ENCODE data around the gene EIF4G3.
A peak's percentile ranks its signal among the peaks of the same experiment; 100 is the strongest.
"Not testable (repeated sequence)": the region's sequence is repeated elsewhere in the genome, so short reads cannot be mapped to it uniquely, and the experiment has no call there.

Gene EIF4G3

DNA sequence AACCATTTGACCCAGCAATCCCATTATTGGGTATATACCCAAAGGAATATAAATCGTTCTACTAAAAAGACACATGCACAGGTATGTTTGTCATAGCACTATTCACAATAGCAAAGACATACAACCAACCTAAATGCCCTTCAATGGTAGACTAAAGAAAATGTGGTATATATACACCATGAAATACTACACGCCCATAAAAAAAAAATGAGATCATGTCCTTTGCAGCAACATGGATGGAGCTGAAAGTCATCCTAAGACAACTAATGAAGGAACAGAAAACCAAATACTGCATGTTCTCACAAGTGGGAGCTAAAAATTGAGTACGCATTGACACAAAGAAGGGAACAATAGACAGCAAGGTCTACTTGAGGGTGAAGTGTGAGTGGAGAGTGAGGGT lies 72.0 kb downstream of the EIF4G3 start:
- no peak for DNase-seq

DNA sequence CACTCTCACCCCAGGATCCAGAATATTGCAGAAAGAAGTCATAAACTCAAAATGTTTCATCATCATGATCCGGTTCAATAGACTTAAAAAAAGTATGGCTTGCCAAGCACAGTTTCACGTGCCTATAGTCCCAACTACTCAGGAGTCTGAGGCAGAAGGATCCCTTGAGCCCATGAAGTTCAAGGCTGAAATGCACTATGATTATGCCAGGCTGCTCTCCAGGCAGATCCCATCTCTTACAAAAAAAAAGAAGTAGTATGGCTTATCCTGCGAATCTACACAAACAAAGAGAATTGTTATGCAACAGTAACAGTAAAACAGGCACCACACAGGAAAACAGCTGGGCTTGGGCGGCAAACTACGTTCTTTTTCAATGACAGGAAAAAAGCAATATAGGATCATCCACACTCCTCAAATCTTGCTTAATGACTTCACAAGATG lies 76.2 kb downstream of the EIF4G3 start:
- no peak for DNase-seq

DNA sequence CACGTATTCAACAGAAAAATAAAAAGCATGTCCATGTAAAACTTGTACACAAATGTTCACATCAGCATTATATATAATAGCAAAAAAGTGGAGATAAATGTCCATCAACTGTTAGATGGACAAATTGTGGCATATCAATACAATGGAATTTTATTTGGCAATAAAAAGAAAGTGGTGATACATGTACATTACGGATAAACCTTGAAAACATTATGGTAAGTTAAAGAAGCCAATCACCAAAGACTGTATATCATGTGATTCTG lies 76.9 kb downstream of the EIF4G3 start:
- no peak for DNase-seq

DNA sequence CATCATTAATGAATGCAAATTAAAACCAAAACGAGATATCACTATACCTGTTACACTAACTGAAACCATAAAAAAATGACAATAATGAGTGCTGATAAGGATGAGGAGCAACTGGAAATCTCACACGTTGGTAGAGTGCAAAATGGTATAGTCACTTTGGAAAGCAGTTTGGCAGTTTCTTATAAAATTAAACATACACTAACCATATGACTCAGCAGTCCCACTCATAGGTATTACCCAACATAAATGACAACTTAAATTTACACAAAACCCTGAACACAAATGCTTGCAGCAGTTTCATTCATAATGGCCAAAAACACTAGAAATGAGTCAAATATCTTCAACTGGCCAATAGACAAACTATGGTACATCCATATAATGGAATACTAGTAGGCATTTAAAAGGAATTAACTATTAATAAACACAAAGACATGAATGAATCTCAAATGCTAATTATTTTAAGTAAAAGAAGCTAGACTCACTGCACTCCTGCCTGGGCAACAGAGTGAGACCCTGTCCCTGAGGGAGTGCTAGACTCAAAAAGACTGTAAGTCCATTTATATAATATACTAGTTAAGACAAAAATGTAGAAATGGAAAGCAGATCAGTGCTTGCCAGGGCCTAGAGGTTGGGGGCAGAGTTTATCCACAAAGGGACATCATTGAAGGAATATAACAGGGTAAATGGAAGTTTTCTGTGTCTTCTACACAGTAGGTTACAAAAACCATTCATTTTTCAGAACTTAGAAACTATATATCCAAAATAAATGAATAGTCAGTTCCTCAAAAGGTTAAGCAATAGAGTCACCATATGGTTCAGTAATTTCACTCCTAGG lies 77.4 kb downstream of the EIF4G3 start:
- DNase-seq: no peak

DNA sequence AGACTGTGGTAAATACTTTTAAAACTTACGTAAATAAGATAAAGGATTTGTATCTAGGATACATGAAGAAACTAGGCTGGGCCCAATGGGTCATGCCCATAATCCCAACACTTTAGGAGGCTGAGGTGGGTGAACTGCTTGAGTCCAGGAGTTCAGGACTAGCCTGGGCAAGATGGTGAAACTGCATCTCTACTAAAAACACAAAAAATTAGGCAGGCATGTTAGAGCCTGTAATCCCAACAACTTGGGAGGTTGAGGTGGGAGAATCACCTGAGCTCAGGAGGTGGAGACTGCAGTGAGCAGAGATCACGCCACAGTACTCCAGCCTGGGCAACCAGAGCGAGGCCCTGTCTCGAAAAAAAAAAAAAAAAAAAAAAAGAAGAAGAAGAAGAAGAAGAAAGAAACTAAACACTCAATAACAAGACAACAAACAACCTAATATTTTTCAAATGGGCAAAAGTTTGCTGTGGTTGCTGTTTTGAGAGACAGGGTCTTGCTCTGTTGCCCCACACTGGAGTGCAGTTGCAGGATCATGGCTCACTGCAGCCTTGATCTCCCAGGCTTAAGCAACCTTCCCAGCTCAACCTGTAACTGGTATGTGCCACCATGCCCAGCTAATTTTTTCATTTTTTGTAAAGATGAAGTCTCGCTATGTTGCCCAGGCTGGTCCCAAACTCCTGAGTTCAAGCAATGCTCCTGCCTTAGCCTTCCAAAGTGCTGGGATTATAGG lies 78.3 kb downstream of the EIF4G3 start:
- no peak for DNase-seq

DNA sequence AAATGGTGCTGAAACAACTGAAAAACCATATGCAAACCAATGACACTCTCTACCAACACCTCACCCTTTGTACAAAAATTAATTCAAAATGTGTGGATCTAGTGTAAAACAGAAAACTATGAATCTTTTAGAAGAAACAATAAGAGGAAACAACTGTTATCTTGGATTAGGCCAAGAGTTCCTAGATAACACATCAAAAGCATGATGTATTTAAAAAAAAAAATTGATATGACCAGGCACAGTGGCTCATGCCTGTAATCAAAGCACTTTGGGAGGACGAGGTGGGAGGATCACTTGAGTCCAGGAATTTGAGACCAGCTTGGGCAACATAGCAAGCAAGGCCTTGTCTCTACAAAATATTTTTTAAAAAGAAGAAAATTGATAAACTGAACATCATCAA lies 79.0 kb downstream of the EIF4G3 start:
- DNase-seq: no peak

DNA sequence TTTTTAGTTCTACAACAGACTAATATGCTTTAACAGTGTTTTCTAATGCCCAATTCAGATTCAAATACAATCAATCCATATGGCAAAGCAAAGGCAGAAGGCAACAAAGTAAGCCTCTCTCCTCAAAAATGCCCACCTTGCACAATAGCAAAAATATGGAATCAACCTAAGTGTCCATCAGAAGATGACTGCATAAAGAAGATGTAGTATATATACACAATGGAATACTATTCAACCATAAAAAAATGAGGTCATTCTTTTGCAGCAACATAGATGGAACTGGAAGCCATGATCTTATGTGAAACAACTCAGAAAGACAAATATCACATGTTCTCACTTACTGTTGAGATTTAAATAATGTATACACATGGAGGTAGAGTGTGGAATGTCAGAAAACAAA lies 80.7 kb downstream of the EIF4G3 start:
- no peak for DNase-seq

DNA sequence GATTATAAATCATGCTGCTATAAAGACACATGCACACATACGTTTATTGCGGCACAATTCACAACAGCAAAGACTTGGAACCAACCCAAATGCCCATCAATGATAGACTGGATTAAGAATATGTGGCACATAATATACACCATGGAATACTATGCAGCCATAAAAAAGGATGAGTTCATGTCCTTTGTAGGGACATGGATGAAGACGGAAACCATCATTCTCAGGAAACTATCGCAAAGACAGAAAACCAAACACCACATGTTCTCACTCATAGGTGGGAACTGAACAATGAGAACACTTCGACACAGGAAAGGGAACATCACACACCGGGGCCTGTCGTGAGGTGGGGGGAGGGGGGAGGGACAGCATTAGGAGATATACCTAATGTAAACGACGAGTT lies 82.4 kb downstream of the EIF4G3 start:
- not testable (repeated sequence) for DNase-seq

DNA sequence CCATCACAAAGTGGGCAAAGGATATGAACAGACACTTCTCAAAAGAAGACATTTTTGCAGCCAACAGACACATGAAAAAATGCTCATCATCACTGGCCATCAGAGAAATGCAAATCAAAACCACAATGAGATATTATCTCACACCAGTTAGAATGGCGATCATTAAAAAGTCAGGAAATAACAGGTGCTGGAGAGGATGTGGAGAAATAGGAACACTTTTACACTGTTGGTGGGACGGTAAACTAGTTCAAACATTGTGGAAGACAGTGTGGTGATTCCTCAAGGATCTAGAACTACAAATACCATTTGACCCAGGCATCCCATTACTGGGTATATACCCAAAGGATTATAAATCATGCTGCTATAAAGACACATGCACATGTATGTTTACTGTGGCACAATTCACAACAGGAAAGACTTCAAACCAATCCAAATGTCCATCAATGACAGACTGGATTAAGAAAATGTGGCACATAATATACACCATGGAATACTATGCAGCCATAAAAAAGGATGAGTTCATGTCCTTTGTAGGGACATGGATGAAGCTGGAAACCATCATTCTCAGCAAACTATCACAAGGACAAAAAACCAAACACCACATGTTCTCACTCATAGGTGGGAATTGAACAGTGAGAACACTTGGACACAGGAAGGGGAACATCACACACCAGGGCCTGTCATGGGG lies 83.3 kb downstream of the EIF4G3 start:
- not testable (repeated sequence) for DNase-seq

DNA sequence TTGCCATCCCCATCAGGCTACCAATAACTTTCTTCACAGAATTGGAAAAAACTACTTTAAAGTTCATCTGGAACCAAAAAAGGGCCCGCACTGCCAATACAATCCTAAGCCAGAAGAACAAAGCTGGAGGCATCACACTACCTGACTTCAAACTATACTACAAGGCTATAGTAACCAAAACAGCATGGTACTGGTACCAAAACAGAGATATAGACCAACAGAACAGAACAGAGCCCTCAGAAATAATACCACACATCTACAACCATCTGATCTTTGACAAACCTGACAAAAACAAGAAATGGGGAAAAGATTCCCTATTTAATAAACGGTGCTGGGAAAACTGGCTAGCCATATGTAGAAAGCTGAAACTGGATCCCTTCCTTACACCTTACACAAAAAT lies 84.2 kb downstream of the EIF4G3 start:
- DNase-seq: not testable (repeated sequence)

DNA sequence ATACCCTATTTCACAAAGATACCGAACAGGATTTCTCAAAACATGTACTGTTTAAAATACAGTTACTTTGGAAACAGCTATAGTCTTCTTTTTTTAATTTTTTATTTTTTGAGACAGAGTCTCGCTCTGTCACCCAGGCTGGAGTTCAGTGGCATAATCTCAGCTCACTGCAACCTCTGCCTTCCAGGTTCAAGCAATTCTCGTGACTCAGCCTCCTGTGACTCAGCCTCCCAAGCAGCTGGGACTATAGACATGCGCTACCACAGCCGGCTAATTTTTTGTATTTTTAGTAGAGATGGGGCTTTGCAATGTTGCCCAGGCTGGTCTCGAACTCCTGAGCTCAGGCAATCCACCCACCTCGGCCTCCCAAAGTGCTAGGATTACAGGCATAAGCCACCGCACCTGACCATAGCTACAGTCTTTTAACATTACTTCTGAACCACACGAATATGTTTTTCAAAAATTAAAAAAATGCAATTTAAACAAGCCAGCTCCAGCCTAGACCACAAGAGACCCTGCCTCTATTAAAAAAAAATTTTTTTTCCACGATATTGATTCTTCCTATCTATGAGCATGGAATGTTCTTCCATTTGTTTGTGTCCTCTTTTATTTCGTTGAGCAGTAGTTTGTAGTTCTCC lies 85.5 kb downstream of the EIF4G3 start:
- peak; percentile 53 for DNase-seq

DNA sequence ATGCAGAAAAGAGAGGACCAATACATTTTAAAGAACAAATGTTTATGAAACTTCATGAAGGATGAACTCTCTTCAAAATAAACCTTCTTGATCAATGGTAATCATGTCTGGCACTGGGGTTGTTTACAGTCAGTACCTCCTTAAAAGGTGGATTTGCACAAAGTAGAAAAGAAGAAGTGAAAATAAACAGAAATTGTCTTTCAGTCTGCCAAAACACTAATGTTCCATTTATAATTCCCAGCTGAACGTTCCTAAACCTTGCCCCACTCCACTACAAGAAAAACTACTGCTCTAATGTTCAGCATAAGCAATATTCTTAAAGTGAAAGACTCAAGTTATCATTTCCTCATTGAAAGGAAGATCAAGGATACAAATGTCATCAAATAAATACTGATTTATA lies 86.2 kb downstream of the EIF4G3 start:
- no peak for DNase-seq

DNA sequence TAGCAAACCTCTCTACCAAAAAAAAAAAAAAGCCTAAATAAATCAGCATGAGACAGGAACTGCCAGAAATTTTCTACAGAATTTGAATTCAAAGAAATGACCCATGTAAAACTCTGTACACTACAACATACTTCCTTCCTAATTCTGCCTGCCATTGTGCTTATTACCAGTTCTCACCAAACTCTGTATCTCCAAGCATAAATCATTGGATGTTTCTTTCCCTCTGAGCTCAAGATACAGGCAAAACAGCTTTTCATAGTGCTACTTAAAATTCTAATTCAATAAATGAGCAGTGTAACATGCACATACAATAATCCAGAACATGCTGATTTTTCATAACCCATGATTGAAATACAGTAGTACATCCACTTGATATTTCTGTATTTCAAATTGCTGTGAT lies 87.0 kb downstream of the EIF4G3 start:
- DNase-seq: no peak

DNA sequence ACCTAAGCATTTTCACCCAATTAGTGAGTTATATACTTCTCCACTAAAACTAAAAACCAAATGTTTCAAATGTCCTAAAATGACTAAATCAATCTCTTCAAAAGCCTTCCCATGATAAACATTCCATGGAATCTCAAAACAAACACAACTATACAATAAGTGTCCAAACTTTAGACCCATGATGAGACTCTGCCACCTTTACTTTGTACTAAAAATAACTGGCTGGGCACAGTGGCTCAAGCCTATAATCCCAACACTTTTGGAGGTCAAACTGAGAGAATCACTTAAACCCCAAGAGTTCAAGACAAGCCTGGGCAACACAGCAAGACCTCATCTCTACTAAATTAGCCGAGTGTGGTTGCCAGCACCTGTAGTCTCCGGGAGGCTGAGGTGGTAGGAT lies 87.4 kb downstream of the EIF4G3 start:
- DNase-seq: no peak

DNA sequence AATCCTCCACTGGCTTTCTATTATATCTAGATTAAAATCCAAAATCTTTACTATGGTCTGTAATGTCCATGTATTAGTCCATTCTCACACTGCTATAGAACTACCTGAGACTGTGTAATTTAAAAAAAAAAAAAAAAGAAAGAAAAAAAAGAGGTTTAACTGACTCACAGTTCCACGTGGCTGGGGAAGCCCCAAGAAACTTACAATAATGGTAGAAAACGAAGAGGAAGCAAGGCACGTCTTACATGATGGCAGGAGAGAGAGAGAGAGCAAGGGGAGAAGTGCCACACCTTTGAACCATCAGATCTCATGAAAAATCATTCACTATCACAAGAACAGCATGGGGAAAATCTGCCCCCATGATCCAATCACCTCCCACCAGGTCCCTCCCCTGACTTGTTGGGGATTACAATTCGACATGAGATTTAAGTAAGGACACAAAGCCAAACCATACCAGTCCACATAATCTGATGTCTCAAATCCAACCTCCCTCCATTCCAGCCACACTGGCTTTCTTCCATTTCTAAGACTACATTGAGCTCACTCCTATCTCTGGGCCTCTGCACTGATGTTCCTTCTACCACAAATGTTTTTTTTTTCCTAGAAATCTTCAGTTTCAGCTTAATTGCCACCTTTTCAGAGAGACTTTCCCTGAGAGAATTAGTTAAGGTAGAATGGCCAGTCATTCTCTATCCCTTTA lies 92.4 kb downstream of the EIF4G3 start:
- DNase-seq: no peak

DNA sequence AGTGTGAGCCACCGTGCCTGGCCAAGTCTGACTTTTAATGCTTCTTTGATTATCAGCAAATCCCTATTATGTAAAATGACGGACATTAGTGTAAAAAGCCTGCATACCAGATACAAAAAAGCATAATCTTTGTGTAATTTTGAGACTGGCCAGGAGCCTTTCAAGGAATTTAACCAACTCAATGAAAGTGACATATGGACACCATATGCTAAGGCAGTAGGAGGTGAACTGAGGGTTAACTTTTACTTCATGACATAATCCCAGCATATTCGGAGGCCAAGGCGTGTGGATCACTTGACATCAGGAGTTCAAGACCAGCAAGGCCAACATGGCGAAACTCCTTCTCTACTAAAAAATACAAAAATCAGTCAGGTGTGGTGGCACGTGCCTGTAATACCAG lies 94.6 kb downstream of the EIF4G3 start:
- no peak for DNase-seq

DNA sequence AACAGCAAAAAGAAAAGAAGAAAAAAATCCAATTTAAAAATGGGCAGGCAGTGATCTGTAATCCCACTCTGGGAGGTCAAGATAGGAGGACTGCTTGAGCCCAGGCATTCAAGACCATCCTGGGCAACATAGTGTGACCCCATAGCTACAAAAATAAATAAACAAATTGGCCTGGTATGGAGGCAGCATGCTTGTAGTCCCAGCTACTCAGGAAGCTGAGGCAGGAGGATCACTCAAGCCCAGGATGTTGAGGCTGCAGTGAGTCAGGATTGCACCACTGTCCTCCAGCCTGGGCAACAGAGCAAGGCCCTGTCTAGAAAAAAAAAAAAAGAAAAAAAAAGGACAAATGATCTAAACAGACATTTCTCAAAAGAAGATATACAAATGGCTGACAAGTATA lies 99.6 kb downstream of the EIF4G3 start:
- DNase-seq: peak; percentile 14

DNA sequence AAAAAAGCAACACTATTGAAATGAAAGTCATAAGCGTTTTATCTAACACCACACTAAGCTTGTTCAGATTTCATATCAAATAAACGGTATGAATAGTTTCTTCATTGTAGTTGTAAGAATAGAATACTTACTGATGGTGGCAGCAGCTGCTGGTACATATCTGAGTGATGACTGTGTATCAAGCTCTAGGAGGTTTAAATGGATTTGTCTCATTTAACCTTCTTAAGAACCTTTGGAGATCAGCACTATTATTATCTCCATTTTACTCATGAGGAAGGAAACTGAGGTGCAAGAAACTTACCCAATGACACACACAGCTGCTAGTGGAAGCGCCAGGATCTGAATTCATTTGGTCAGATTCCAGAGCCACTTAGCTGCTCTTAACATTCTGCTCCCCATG lies 104.0 kb downstream of the EIF4G3 start:
- DNase-seq: no peak

DNA sequence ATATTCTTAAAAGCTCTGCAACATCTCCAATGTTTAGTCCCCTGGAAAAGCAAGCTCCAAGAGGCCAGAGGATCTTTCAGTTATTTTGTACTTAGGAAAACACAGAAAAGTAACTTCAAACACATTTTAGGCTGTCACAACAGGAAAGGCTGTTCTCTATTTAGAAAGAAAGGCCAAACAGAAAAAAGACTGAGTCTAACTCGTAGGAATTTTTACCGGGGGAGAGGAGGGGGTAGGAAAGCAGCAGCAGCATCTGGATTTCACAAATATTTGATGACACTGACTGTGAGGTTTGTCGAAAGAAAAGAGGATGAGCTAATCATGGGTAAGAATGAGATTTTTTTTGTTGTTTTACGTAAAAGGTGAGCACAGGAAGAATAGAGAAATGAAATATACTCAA lies 107.1 kb downstream of the EIF4G3 start:
- no peak for DNase-seq

DNA sequence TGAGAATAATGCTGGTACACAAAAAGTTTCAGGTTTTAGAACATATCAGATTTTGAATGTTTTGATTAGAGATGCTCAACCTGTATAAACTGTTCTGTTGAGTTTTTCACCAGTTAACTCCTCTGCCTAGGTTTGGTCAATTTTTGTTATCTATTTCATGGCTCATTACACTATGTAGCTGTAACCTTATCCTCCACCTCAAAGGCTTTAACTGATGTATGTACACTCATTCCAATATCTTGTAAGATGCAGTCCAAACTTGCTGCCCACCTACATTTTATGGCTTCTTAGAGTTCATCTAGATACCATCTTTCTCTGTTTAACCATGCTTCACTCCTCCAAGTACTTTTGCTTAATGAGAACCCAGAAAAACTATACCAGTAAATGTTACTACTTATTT lies 107.8 kb downstream of the EIF4G3 start:
- DNase-seq: no peak

DNA sequence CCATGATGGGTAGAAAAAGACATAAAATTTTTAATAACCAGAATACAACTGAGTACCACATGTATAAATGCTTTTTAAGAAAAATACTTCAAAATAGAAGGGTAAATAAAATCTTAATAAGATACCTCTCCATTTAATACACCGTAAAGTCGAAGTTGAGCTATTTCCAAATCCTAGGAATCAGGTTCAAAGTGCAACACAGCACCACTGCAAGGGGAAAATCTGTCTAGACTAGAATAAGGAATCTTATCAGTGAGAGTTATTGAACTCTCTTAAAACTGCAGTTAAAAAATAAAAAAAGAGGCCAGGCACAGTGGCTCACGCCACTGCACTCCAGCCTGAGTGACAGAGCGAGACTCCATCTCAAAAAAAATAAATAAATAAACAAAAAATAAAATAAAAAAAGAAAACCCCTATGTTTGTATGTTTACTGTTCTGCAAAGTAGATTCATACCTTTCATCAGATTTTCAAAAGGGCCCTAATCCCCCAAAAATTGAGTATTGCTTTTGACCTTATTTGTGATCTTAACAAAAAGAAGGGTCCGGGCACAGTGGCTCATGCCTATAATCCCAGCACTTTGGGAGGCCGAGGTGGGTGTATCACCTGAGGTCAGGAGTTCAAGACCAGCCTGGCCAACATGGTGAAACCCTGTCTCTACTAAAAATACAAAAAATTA lies 109.0 kb downstream of the EIF4G3 start:
- no peak for DNase-seq

DNA sequence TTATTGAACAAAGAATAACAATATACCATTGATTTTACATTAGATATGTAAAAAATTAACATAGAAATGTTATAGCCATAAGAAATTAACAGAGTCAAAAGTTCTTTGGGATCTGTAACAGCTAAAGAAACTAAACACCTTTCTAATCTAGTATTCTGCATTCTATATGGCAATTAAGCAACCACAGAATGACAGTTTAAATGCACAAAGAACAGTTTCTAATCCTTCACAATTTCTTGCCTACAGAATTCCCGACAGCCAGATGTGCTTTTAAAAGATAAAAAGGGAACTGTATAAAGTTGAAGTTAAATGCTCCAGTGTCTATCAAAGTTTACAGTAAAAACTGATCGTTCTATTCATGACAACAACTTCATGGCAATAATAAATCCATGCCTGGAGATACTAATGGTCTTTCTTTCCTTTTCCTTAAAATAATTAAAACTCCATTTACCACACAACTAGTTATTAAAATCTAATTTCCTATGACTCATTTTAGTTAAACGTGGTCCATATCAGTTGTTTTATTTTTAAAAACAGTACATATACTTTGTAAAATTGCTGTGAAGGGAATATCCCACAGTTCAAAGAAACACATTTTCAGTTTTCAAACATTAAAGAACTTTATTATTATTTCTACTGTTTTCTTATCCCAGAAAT lies 110.2 kb downstream of the EIF4G3 start:
- no peak for DNase-seq

Data from CD4-positive, alpha-beta T cell treated with Interferon gamma for 1 hour (primary cell).